ENCODE data around the gene CFAP74. TPM values are rescaled to one million over a fixed set of nuclear protein-coding genes. Genes with fewer than 3 reads are reported as not detected.

Gene CFAP74
- total RNA-seq, 2 experiments from 2014 or later = not detected

DNA sequence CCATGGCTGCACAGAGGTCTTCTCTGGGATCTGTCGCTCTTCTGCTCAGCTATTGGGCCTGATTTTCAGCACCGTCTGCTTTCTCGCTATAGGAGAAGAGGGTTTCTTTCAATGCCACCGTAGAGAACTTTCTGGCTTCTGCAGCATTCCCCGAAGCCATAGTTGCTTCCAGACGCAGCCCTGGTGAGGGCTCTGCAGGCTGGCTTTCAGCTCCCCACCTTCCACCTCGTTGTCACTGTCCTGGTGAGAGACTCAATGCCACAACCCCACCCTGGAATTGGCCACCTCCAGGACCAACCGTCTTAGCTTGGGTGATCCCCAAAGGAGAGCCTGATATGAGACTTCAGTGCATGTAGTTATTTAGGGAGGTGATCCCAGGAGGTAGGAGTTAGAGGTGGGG is 34.6 kb upstream of the CFAP74 start:
- no peak overlapping the region for H3K4me3 ChIP-seq (ENCODE audit: low read length)
- TF ChIP-seq, protein P1, sequence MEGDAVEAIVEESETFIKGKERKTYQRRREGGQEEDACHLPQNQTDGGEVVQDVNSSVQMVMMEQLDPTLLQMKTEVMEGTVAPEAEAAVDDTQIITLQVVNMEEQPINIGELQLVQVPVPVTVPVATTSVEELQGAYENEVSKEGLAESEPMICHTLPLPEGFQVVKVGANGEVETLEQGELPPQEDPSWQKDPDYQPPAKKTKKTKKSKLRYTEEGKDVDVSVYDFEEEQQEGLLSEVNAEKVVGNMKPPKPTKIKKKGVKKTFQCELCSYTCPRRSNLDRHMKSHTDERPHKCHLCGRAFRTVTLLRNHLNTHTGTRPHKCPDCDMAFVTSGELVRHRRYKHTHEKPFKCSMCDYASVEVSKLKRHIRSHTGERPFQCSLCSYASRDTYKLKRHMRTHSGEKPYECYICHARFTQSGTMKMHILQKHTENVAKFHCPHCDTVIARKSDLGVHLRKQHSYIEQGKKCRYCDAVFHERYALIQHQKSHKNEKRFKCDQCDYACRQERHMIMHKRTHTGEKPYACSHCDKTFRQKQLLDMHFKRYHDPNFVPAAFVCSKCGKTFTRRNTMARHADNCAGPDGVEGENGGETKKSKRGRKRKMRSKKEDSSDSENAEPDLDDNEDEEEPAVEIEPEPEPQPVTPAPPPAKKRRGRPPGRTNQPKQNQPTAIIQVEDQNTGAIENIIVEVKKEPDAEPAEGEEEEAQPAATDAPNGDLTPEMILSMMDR (IDR thresholded peaks at IDR 0.05) = no peak
- ChIA-PET POLR2A (no interaction called here), CTCF (no interaction called here)
- Mint-ChIP-seq H3K9me3 (no peaks in the 10 kb centered on the region), H3K27me3 (no peaks in the 10 kb centered on the region), H3K27ac (no peak overlapping the region), H3K36me3 (ENCODE audit: low read depth) (no peaks in the 10 kb centered on the region), H3K4me1 (ENCODE audit: low read depth) (no peaks in the 10 kb centered on the region), H3K4me3 (no peak overlapping the region)
- no peaks in the 10 kb centered on the region for H3K36me3 ChIP-seq (ENCODE audit: insufficient read depth, low read length)
- no peaks in the 10 kb centered on the region for H3K9me3 ChIP-seq (ENCODE audit: control insufficient read depth in 1 of 2, insufficient read depth in 1 of 2, low read length in 2 of 2)
- DNase-seq = no peak
- intact Hi-C loops (cut with DNase I, micrococcal nuclease) = no loop called here
- no peaks in the 10 kb centered on the region for H3K27me3 ChIP-seq (ENCODE audit: control insufficient read depth in 1 of 2, insufficient read depth in 2 of 2, low read length in 2 of 2)
- H3K27ac ChIP-seq (ENCODE audit: low read depth in 1 of 2, low read length in 2 of 2) = no peak overlapping the region
- ATAC-seq (ENCODE audit: poor library complexity) = no peak
- H3K4me1 ChIP-seq (ENCODE audit: insufficient read depth, low read length) = no peaks in the 10 kb centered on the region

DNA sequence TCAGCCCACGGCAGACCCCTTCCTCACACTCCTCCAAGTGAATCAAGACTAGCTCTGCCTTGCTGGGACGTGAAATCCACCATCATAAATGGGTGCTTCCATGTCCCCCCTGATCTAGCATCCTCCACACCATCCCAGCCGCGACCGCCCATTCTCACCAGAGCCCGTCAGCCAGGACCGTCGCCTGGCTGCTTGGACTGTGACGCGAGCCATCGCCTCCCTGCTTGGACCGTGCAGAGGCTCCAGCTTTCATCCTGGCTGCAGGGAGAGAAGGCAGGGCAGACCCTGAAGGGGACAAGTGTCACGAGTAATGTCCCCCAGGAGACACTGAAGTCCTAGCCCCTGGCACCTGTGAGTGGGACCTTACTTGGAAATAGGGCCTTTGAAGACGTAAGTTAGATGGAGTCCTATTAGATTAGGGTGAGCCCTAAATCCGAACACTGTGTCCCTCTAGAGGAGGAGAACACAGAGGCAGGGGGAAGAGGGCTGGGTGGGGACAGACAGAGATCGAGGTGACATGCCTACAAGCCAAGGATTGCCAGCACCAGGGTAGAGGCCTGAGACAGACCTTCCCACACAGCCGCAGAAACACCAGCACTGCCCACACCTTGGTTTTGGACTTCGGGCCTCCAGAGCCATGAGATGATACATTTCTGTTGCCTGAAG is 33.9 kb upstream of the CFAP74 start:
- no peak for ATAC-seq (ENCODE audit: poor library complexity)
- H3K27ac Mint-ChIP-seq = no peak overlapping the region
- CTCF ChIA-PET = no interaction called here

DNA sequence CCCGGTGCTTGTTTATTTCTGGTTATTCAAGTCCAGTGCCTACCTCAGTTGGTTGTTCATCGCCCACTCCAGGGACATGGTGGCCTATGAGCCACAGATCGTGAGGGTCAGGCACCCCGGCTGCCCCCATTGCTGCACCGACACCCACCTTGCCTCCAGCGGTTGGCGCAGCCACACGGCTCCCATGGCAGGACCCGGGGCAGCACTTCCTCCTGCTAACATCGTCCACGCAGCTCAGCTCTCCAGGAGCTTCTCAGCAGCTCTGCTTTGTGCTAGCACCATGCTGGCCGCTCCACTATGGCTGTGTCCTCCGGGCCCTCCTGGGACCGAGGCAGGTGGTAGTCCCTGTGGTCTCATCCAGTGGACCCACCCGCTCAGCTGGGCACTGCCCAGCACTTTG is 32.7 kb upstream of the CFAP74 start:
- H3K9me3 Mint-ChIP-seq = no peaks in the 10 kb centered on the region
- Histone ChIP-seq H3K36me3 (ENCODE audit: insufficient read depth, low read length) (no peaks in the 10 kb centered on the region), H3K4me3 (ENCODE audit: low read length) (no peak overlapping the region), H3K4me1 (ENCODE audit: insufficient read depth, low read length) (no peaks in the 10 kb centered on the region), H3K27ac (ENCODE audit: low read depth in 1 of 2, low read length in 2 of 2) (no peak overlapping the region), H3K9me3 (ENCODE audit: control insufficient read depth in 1 of 2, insufficient read depth in 1 of 2, low read length in 2 of 2) (no peaks in the 10 kb centered on the region), H3K27me3 (ENCODE audit: control insufficient read depth in 1 of 2, insufficient read depth in 2 of 2, low read length in 2 of 2) (no peaks in the 10 kb centered on the region)
- TF ChIP-seq, protein P1 (IDR thresholded peaks at IDR 0.05) = no peak
- no peak overlapping the region for H3K4me3 Mint-ChIP-seq
- no peaks in the 10 kb centered on the region for H3K4me1 Mint-ChIP-seq (ENCODE audit: low read depth)
- ATAC-seq (ENCODE audit: poor library complexity) (no peak), DNase-seq (no peak)
- H3K27ac Mint-ChIP-seq = no peak overlapping the region
- no peaks in the 10 kb centered on the region for H3K36me3 Mint-ChIP-seq (ENCODE audit: low read depth)
- POLR2A ChIA-PET = no interaction called here
- no peaks in the 10 kb centered on the region for H3K27me3 Mint-ChIP-seq
- intact Hi-C loops (cut with DNase I, micrococcal nuclease) = no loop called here
- CTCF ChIA-PET = no interaction called here

More for the DNA sequence above, 33.9 kb upstream of the CFAP74 start:
- H3K27me3 Mint-ChIP-seq = no peaks in the 10 kb centered on the region
- H3K36me3 ChIP-seq (ENCODE audit: insufficient read depth, low read length) = no peaks in the 10 kb centered on the region
- no peak overlapping the region for H3K4me3 ChIP-seq (ENCODE audit: low read length)
- H3K36me3 Mint-ChIP-seq (ENCODE audit: low read depth) = no peaks in the 10 kb centered on the region
- no peak overlapping the region for H3K27ac ChIP-seq (ENCODE audit: low read depth in 1 of 2, low read length in 2 of 2)
- H3K9me3 Mint-ChIP-seq = no peaks in the 10 kb centered on the region
- H3K9me3 ChIP-seq (ENCODE audit: control insufficient read depth in 1 of 2, insufficient read depth in 1 of 2, low read length in 2 of 2) = no peaks in the 10 kb centered on the region
- H3K27me3 ChIP-seq (ENCODE audit: control insufficient read depth in 1 of 2, insufficient read depth in 2 of 2, low read length in 2 of 2) = no peaks in the 10 kb centered on the region
- no peak for DNase-seq
- intact Hi-C loops (cut with DNase I, micrococcal nuclease) = no loop called here
- TF ChIP-seq, protein P1 (IDR thresholded peaks at IDR 0.05) = no peak
- H3K4me3 Mint-ChIP-seq = no peak overlapping the region
- POLR2A ChIA-PET = no interaction called here
- H3K4me1 ChIP-seq (ENCODE audit: insufficient read depth, low read length) = no peaks in the 10 kb centered on the region
- no peaks in the 10 kb centered on the region for H3K4me1 Mint-ChIP-seq (ENCODE audit: low read depth)
